ENCODE measurements around the gene KRTAP4-12.
"Not testable (repeated sequence)": the region's sequence is repeated elsewhere in the genome, so short reads cannot be mapped to it uniquely, and the experiment has no call there.

KRTAP4-12 gene

GRCh38 chr17:41127371-41127770, 3.4 kb upstream of the KRTAP4-12 start:
- Histone ChIP-seq H3K23ac (ENCODE audit: low read length in 2 of 2) (no peak overlapping the region), H3K27ac (ENCODE audit: low read length, poor library complexity, severe bottlenecking) (no peak overlapping the region), H3K9ac (ENCODE audit: low read length) (no peak overlapping the region), H2BK12ac (ENCODE audit: low read length in 2 of 2) (no peak overlapping the region), H4K91ac (ENCODE audit: low read length) (no peak overlapping the region), H3K79me1 (replicated peaks; ENCODE audit: low read length, poor library complexity, severe bottlenecking) (no peaks in the 10 kb centered on the region), H3K36me3 (ENCODE audit: control insufficient read depth in 1 of 2, insufficient read depth in 2 of 2, low read depth in 1 of 2, low read length in 2 of 2) (no peaks in the 10 kb centered on the region), H2AK5ac (ENCODE audit: low read length, severe bottlenecking) (no peak overlapping the region), H3K27me3 (ENCODE audit: control insufficient read depth in 1 of 2, insufficient read depth in 1 of 2, low read length in 2 of 2) (no peaks in the 10 kb centered on the region), H3K18ac (ENCODE audit: low read depth in 1 of 2, low read length in 2 of 2) (no peak overlapping the region), H3K14ac (ENCODE audit: low read length in 2 of 2) (no peak overlapping the region), H3K4me2 (ENCODE audit: low read length, poor library complexity, severe bottlenecking) (no peak overlapping the region), H2BK15ac (ENCODE audit: low read depth, poor library complexity, severe bottlenecking) (no peak overlapping the region), H2BK5ac (ENCODE audit: low read depth, low read length, poor library complexity, severe bottlenecking) (no peak overlapping the region), H3K4ac (ENCODE audit: low read depth in 1 of 2, low read length in 2 of 2) (no peak overlapping the region), H2BK120ac (ENCODE audit: low read depth, low read length) (no peak overlapping the region), H3K4me3 (ENCODE audit: insufficient read depth in 1 of 2, low read depth in 1 of 2, low read length in 2 of 2) (no peak overlapping the region), H2AFZ (ENCODE audit: low read depth, low read length) (no peak overlapping the region), H3K9me3 (ENCODE audit: control insufficient read depth, low read length) (no peaks in the 10 kb centered on the region), H4K8ac (ENCODE audit: low read length) (no peak overlapping the region), H3K4me1 (ENCODE audit: control insufficient read depth, insufficient read depth, low read depth, low read length) (peaks cover 2% of the 10 kb centered on the region)
- no peak for DNase-seq
- WGBS = no CpG with 5 or more reads among the region's 1 CpG

- no peak overlapping the region for H2BK12ac ChIP-seq (ENCODE audit: low read length in 2 of 2)
- no peak overlapping the region for H3K14ac ChIP-seq (ENCODE audit: low read length in 2 of 2)
- H3K9ac ChIP-seq (ENCODE audit: low read length) = no peak overlapping the region
- no peak overlapping the region for H2AK5ac ChIP-seq (ENCODE audit: low read length, severe bottlenecking)
- no CpG with 5 or more reads among the region's 3 CpGs for WGBS
- H3K4me3 ChIP-seq (ENCODE audit: insufficient read depth in 1 of 2, low read depth in 1 of 2, low read length in 2 of 2) = no peak overlapping the region
- no peaks in the 10 kb centered on the region for H3K9me3 ChIP-seq (ENCODE audit: control insufficient read depth, low read length)
- H2BK120ac ChIP-seq (ENCODE audit: low read depth, low read length) = no peak overlapping the region
- no peaks in the 10 kb centered on the region for H3K79me1 ChIP-seq (replicated peaks; ENCODE audit: low read length, poor library complexity, severe bottlenecking)
- no peaks in the 10 kb centered on the region for H3K27me3 ChIP-seq (ENCODE audit: control insufficient read depth in 1 of 2, insufficient read depth in 1 of 2, low read length in 2 of 2)
- no peak overlapping the region for H3K27ac ChIP-seq (ENCODE audit: low read length, poor library complexity, severe bottlenecking)
- no peak overlapping the region for H3K18ac ChIP-seq (ENCODE audit: low read depth in 1 of 2, low read length in 2 of 2)
- DNase-seq = no peak
- H2BK15ac ChIP-seq (ENCODE audit: low read depth, poor library complexity, severe bottlenecking) = no peak overlapping the region
- H4K8ac ChIP-seq (ENCODE audit: low read length) = no peak overlapping the region
- no peak overlapping the region for H2BK5ac ChIP-seq (ENCODE audit: low read depth, low read length, poor library complexity, severe bottlenecking)
- no peak overlapping the region for H3K23ac ChIP-seq (ENCODE audit: low read length in 2 of 2)
- H2AFZ ChIP-seq (ENCODE audit: low read depth, low read length) = no peak overlapping the region
- peaks cover 2% of the 10 kb centered on the region for H3K4me1 ChIP-seq (ENCODE audit: control insufficient read depth, insufficient read depth, low read depth, low read length)
- no peak overlapping the region for H3K4me2 ChIP-seq (ENCODE audit: low read length, poor library complexity, severe bottlenecking)
- H4K91ac ChIP-seq (ENCODE audit: low read length) = no peak overlapping the region
- H3K4ac ChIP-seq (ENCODE audit: low read depth in 1 of 2, low read length in 2 of 2) = no peak overlapping the region
- no peaks in the 10 kb centered on the region for H3K36me3 ChIP-seq (ENCODE audit: control insufficient read depth in 1 of 2, insufficient read depth in 2 of 2, low read depth in 1 of 2, low read length in 2 of 2)
Observed at GRCh38 chr17:41126412-41126811, 2.4 kb upstream of the KRTAP4-12 start.

- no peaks in the 10 kb centered on the region for H3K27me3 ChIP-seq (ENCODE audit: control insufficient read depth in 1 of 2, insufficient read depth in 1 of 2, low read length in 2 of 2)
Observed at GRCh38 chr17:41125064-41125463, 1.1 kb upstream of the KRTAP4-12 start.

GRCh38 chr17:41123292-41123990, 541 bp downstream of the KRTAP4-12 start:
- not testable (repeated sequence) for H2BK12ac ChIP-seq (ENCODE audit: low read length in 2 of 2); H2BK15ac ChIP-seq (ENCODE audit: low read depth, poor library complexity, severe bottlenecking); H2AK5ac ChIP-seq (ENCODE audit: low read length, severe bottlenecking); H3K14ac ChIP-seq (ENCODE audit: low read length in 2 of 2); H4K91ac ChIP-seq (ENCODE audit: low read length); H3K36me3 ChIP-seq (ENCODE audit: control insufficient read depth in 1 of 2, insufficient read depth in 2 of 2, low read depth in 1 of 2, low read length in 2 of 2); H3K4me1 ChIP-seq (ENCODE audit: control insufficient read depth, insufficient read depth, low read depth, low read length); H3K27ac ChIP-seq (ENCODE audit: low read length, poor library complexity, severe bottlenecking); H3K4me3 ChIP-seq (ENCODE audit: insufficient read depth in 1 of 2, low read depth in 1 of 2, low read length in 2 of 2); H3K4ac ChIP-seq (ENCODE audit: low read depth in 1 of 2, low read length in 2 of 2); H2BK5ac ChIP-seq (ENCODE audit: low read depth, low read length, poor library complexity, severe bottlenecking); H3K9ac ChIP-seq (ENCODE audit: low read length); H3K23ac ChIP-seq (ENCODE audit: low read length in 2 of 2); H3K79me1 ChIP-seq (replicated peaks; ENCODE audit: low read length, poor library complexity, severe bottlenecking); H3K27me3 ChIP-seq (ENCODE audit: control insufficient read depth in 1 of 2, insufficient read depth in 1 of 2, low read length in 2 of 2); H2BK120ac ChIP-seq (ENCODE audit: low read depth, low read length); H4K8ac ChIP-seq (ENCODE audit: low read length); H2AFZ ChIP-seq (ENCODE audit: low read depth, low read length); DNase-seq; H3K18ac ChIP-seq (ENCODE audit: low read depth in 1 of 2, low read length in 2 of 2); H3K9me3 ChIP-seq (ENCODE audit: control insufficient read depth, low read length); H3K4me2 ChIP-seq (ENCODE audit: low read length, poor library complexity, severe bottlenecking)
- WGBS = 95% methylated on average over 12 of the region's 12 CpGs

More at GRCh38 chr17:41125064-41125463, 1.1 kb upstream of the KRTAP4-12 start:
- Histone ChIP-seq H3K79me1 (replicated peaks; ENCODE audit: low read length, poor library complexity, severe bottlenecking) (no peaks in the 10 kb centered on the region), H3K4me3 (ENCODE audit: insufficient read depth in 1 of 2, low read depth in 1 of 2, low read length in 2 of 2) (no peak overlapping the region), H2BK12ac (ENCODE audit: low read length in 2 of 2) (no peak overlapping the region), H3K18ac (ENCODE audit: low read depth in 1 of 2, low read length in 2 of 2) (no peak overlapping the region), H2AFZ (ENCODE audit: low read depth, low read length) (no peak overlapping the region), H3K14ac (ENCODE audit: low read length in 2 of 2) (no peak overlapping the region), H3K23ac (ENCODE audit: low read length in 2 of 2) (no peak overlapping the region), H2BK5ac (ENCODE audit: low read depth, low read length, poor library complexity, severe bottlenecking) (no peak overlapping the region), H3K4me1 (ENCODE audit: control insufficient read depth, insufficient read depth, low read depth, low read length) (peaks cover 2% of the 10 kb centered on the region), H3K9ac (ENCODE audit: low read length) (no peak overlapping the region), H3K4me2 (ENCODE audit: low read length, poor library complexity, severe bottlenecking) (no peak overlapping the region), H3K4ac (ENCODE audit: low read depth in 1 of 2, low read length in 2 of 2) (no peak overlapping the region), H2BK15ac (ENCODE audit: low read depth, poor library complexity, severe bottlenecking) (no peak overlapping the region), H2BK120ac (ENCODE audit: low read depth, low read length) (no peak overlapping the region), H4K8ac (ENCODE audit: low read length) (no peak overlapping the region), H4K91ac (ENCODE audit: low read length) (no peak overlapping the region), H3K9me3 (ENCODE audit: control insufficient read depth, low read length) (no peaks in the 10 kb centered on the region), H3K27ac (ENCODE audit: low read length, poor library complexity, severe bottlenecking) (no peak overlapping the region), H2AK5ac (ENCODE audit: low read length, severe bottlenecking) (no peak overlapping the region), H3K36me3 (ENCODE audit: control insufficient read depth in 1 of 2, insufficient read depth in 2 of 2, low read depth in 1 of 2, low read length in 2 of 2) (no peaks in the 10 kb centered on the region)
- no peak for DNase-seq
- 78% methylated on average over 1 of the region's 2 CpGs for WGBS

Measured in mesenchymal stem cell (in vitro differentiated cells and primary cell).